Neural cell (in vitro differentiated cells): Measurements from ENCODE around the gene SLC29A1.

Source experiments
- EP300 ChIP-seq: fragments of 450-650 bp; conservative IDR thresholded peaks from 2 replicates; pipeline ENCODE4 v1.6.1; 2014; ENCODE audit warnings: antibody characterized with exemption, mild to moderate bottlenecking, moderate library complexity; ENCODE audit not compliant: poor library complexity, severe bottlenecking
- POLR2AphosphoS5 ChIP-seq: IDR thresholded peaks from 2 replicates; pipeline ENCODE4 v1.6.1; 2012
- TF ChIP-seq, protein P1 (sequence below): IDR thresholded peaks from 2 replicates; pipeline ENCODE4 v1.6.1; 2012; ENCODE audit warnings: borderline replicate concordance

DNA sequence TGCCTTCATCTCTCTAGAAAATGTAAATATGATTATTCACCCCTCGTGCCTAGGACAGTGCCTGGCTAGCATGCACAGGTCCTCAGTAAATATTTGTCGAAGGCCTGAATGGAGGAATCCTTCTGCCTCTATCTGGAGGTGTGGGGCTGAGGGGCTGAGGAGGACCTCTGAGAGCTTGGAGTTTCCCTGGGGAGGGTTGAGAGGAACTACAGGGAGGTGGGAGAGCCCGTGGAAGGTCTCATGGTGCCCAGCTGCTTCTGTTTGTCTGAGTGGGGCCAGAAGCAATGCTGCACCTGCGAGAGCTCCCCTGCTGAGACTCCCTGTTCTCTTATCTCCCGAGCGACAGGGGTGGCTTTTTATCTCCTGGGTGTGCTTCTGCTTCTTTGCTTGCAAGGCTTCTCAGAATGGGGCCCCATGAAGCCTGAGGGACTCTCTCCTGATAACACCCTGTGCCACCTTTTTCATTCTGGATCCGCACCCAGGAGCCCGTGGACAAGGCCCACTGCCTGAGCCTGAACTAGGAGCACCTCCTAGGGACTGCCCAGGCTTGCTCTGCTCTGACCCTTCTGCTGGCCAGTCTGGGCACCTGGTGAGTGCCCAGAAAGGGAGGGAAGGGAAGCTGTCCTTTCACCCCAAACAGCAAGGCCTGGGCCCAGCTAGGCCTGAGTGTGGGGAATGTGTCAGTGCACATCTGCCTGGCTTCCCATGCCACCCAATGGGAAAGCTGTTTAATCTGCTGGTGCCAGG is 2.4 kb downstream of the SLC29A1 start:
- TF ChIP-seq POLR2AphosphoS5: no peak
- no peak for TF ChIP-seq EP300
- TF ChIP-seq, protein P1, sequence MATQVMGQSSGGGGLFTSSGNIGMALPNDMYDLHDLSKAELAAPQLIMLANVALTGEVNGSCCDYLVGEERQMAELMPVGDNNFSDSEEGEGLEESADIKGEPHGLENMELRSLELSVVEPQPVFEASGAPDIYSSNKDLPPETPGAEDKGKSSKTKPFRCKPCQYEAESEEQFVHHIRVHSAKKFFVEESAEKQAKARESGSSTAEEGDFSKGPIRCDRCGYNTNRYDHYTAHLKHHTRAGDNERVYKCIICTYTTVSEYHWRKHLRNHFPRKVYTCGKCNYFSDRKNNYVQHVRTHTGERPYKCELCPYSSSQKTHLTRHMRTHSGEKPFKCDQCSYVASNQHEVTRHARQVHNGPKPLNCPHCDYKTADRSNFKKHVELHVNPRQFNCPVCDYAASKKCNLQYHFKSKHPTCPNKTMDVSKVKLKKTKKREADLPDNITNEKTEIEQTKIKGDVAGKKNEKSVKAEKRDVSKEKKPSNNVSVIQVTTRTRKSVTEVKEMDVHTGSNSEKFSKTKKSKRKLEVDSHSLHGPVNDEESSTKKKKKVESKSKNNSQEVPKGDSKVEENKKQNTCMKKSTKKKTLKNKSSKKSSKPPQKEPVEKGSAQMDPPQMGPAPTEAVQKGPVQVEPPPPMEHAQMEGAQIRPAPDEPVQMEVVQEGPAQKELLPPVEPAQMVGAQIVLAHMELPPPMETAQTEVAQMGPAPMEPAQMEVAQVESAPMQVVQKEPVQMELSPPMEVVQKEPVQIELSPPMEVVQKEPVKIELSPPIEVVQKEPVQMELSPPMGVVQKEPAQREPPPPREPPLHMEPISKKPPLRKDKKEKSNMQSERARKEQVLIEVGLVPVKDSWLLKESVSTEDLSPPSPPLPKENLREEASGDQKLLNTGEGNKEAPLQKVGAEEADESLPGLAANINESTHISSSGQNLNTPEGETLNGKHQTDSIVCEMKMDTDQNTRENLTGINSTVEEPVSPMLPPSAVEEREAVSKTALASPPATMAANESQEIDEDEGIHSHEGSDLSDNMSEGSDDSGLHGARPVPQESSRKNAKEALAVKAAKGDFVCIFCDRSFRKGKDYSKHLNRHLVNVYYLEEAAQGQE: no peak
